H1 (cell line): ENCODE results near the gene PRKAA1. TPM values are rescaled to one million over a fixed set of nuclear protein-coding genes. Genes with fewer than 3 reads are reported as not detected.

Experiments
- CTCF ChIA-PET: fragments of 300-600 bp; sonication (Branson Sonifier 250); formaldehyde crosslinking; loops from one replicate; lab custom pipeline; 2021; ENCODE audit not compliant: partially characterized antibody; lab: Charles Lee
- POLR2A ChIA-PET: fragments of 300-600 bp; sonication (Branson Sonifier 250); formaldehyde crosslinking; loops from one replicate; lab custom pipeline; 2021; ENCODE audit warnings: inconsistent platforms; ENCODE audit not compliant: partially characterized antibody; lab: Charles Lee
- DNase-seq, 2 experiments: peaks; one replicate each; pipeline versions ENCODE4 v3.0.0 to v3.0.0-alpha.2; 2010 to 2022; ENCODE audit warnings: low spot score in 2 of 2, low read depth in 1 of 2, mixed read lengths in 1 of 2
- FAIRE-seq: peaks from 2 replicates; lab custom pipeline; 2011; peaks lifted over from hg19 to GRCh38; lab: Jason Lieb, UNC
- H2AFZ ChIP-seq: 2 replicates; pipeline ENCODE4 v1.8.1; 2012; ENCODE audit warnings: low read length, inconsistent platforms
- H2AK5ac ChIP-seq: 2 replicates; pipeline ENCODE4 v1.6.1; 2013; ENCODE audit warnings: low read depth, low read length
- H2BK120ac ChIP-seq: replicated peaks from 2 replicates; pipeline ENCODE3; 2013; ENCODE audit warnings: low read depth, low read length, inconsistent platforms
- H2BK12ac ChIP-seq: 2 replicates; pipeline ENCODE4 v1.6.1; 2013; ENCODE audit warnings: low read depth, low read length
- H2BK15ac ChIP-seq: 2 replicates; pipeline ENCODE4 v1.6.1; 2013; ENCODE audit warnings: low read length
- H2BK20ac ChIP-seq: 2 replicates; pipeline ENCODE4 v1.6.1; 2013; ENCODE audit warnings: low read length
- H2BK5ac ChIP-seq: 2 replicates; pipeline ENCODE4 v1.6.1; 2013; ENCODE audit warnings: low read depth, low read length
- H3K14ac ChIP-seq: 2 replicates; pipeline ENCODE4 v1.6.1; 2013; ENCODE audit warnings: inconsistent platforms; ENCODE audit not compliant: insufficient read length
- H3K18ac ChIP-seq: 2 replicates; pipeline ENCODE4 v1.6.1; 2013; ENCODE audit warnings: low read length; ENCODE audit errors: extremely low read depth
- H3K23ac ChIP-seq: 2 replicates; pipeline ENCODE4 v1.6.1; 2013; ENCODE audit warnings: inconsistent platforms; ENCODE audit not compliant: insufficient read length
- H3K23me2 ChIP-seq: 2 replicates; pipeline ENCODE4 v1.6.1; 2013; ENCODE audit warnings: low read depth, low read length
- H3K27ac ChIP-seq: 2 replicates; pipeline ENCODE4 v1.6.1; 2011; ENCODE audit warnings: low read depth, low read length, inconsistent platforms
- H3K27me3 ChIP-seq, 4 experiments: replicated peaks in 1 of 4; 1 replicate in 1 of 4; 2 replicates in 3 of 4; pipeline versions ENCODE4 v1.6.1 to v1.8.1; 2011 to 2013; ENCODE audit warnings: low read length in 3 of 4, mild to moderate bottlenecking in 3 of 4, inconsistent platforms in 2 of 4, mixed read lengths in 2 of 4, moderate library complexity in 1 of 4; ENCODE audit not compliant: control insufficient read depth in 3 of 4, insufficient read depth in 3 of 4; ENCODE audit errors: extremely low read depth in 1 of 4
- H3K36me3 ChIP-seq, 4 experiments: 2 replicates each; pipeline versions ENCODE4 v1.6.1 to v1.8.1; 2011 to 2013; ENCODE audit warnings: mild to moderate bottlenecking in 4 of 4, low read length in 3 of 4, moderate library complexity in 2 of 4, control low read depth in 1 of 4, inconsistent platforms in 1 of 4; ENCODE audit not compliant: insufficient read depth in 4 of 4, control insufficient read depth in 2 of 4
- H3K4ac ChIP-seq: replicated peaks from 2 replicates; pipeline ENCODE3; 2013; ENCODE audit warnings: low read length, low read depth, mixed read lengths, inconsistent platforms; ENCODE audit not compliant: insufficient read length
- H3K4me1 ChIP-seq, 4 experiments: replicated peaks in 1 of 4; 1 replicate in 1 of 4; 2 replicates in 3 of 4; pipeline versions ENCODE4 v1.6.1 to v1.8.1; 2011 to 2013; ENCODE audit warnings: low read length in 3 of 4, inconsistent platforms in 2 of 4, mixed read lengths in 1 of 4; ENCODE audit not compliant: insufficient read depth in 4 of 4, control insufficient read depth in 3 of 4
- H3K4me2 ChIP-seq, 2 experiments: 2 replicates each; pipeline versions ENCODE4 v1.6.1 to v1.8.1; 2011 to 2013; ENCODE audit warnings: low read depth in 2 of 2, low read length in 2 of 2, control low read depth in 1 of 2, inconsistent platforms in 1 of 2, mild to moderate bottlenecking in 1 of 2; ENCODE audit not compliant: insufficient read depth in 1 of 2
- H3K4me3 ChIP-seq, 4 experiments: fragments of 200-600, 300-600 bp in 1 of 4; sonication (generic), shearing (Covaris generic), sonication (Bioruptor Twin) in 1 of 4; 2 replicates each; pipeline versions ENCODE4 v1.5.1 to v1.8.1; 2011 to 2016; ENCODE audit warnings: low read length in 4 of 4, low read depth in 3 of 4, control low read depth in 2 of 4, inconsistent platforms in 2 of 4, mild to moderate bottlenecking in 2 of 4, mixed read lengths in 1 of 4, moderate library complexity in 1 of 4; ENCODE audit not compliant: insufficient read depth in 2 of 4; ENCODE audit errors: extremely low read depth in 1 of 4
- H3K56ac ChIP-seq: replicated peaks from 2 replicates; pipeline ENCODE3; 2013; ENCODE audit warnings: low read depth, mild to moderate bottlenecking, mixed read lengths, low read length, inconsistent platforms; ENCODE audit not compliant: insufficient read length
- H3K79me1 ChIP-seq: 2 replicates; pipeline ENCODE4 v1.6.1; 2013; ENCODE audit warnings: low read depth, low read length, control low read depth
- H3K79me2 ChIP-seq, 2 experiments: 2 replicates each; pipeline versions ENCODE4 v1.6.1 to v1.8.1; 2012 to 2013; ENCODE audit warnings: low read length in 2 of 2, mild to moderate bottlenecking in 2 of 2, inconsistent platforms in 1 of 2; ENCODE audit not compliant: insufficient read depth in 2 of 2, control insufficient read depth in 1 of 2
- H3K9ac ChIP-seq, 4 experiments: replicated peaks in 1 of 4; 1 replicate in 1 of 4; 2 replicates in 3 of 4; pipeline versions ENCODE4 v1.6.1 to v1.8.1; 2011 to 2013; ENCODE audit warnings: low read depth in 3 of 4, low read length in 3 of 4, control low read depth in 2 of 4, mild to moderate bottlenecking in 2 of 4, moderate library complexity in 2 of 4, inconsistent platforms in 1 of 4; ENCODE audit errors: extremely low read depth in 1 of 4
- H3K9me3 ChIP-seq, 2 experiments: 2 replicates each; pipeline versions ENCODE4 v1.6.1 to v1.8.1; 2012 to 2013; ENCODE audit warnings: mild to moderate bottlenecking in 2 of 2, moderate library complexity in 2 of 2, control low read depth in 1 of 2, inconsistent platforms in 1 of 2, low read depth in 1 of 2, low read length in 1 of 2, mixed read lengths in 1 of 2; ENCODE audit not compliant: insufficient read depth in 2 of 2
- H4K20me1 ChIP-seq, 2 experiments: replicated peaks in 1 of 2; 2 replicates each; pipeline versions ENCODE3 to v1.8.1; 2011 to 2013; ENCODE audit warnings: inconsistent platforms in 2 of 2, low read length in 2 of 2, mild to moderate bottlenecking in 1 of 2; ENCODE audit not compliant: insufficient read depth in 2 of 2, control insufficient read depth in 1 of 2
- H4K5ac ChIP-seq: 2 replicates; pipeline ENCODE4 v1.6.1; 2013; ENCODE audit warnings: low read length, low read depth, mixed read lengths, inconsistent platforms; ENCODE audit not compliant: insufficient read length
- H4K8ac ChIP-seq: 2 replicates; pipeline ENCODE4 v1.8.0; 2013; ENCODE audit warnings: mild to moderate bottlenecking, moderate library complexity, low read length, inconsistent platforms; ENCODE audit not compliant: insufficient read depth; ENCODE audit errors: extremely low read depth
- H4K91ac ChIP-seq: replicated peaks from 2 replicates; pipeline ENCODE3; 2013; ENCODE audit warnings: low read length, mixed read lengths, inconsistent platforms; ENCODE audit not compliant: insufficient read length
- BACH1 ChIP-seq: IDR thresholded peaks from 2 replicates; pipeline ENCODE4 v1.6.1; 2012; ENCODE audit warnings: low read length, improper control_type of control experiment
- EP300 ChIP-seq, 2 experiments: IDR thresholded peaks; 1 replicate in 1 of 2; 2 replicates in 1 of 2; pipeline ENCODE4 v1.6.1; 2011 to 2012; ENCODE audit warnings: low read depth in 2 of 2, low read length in 2 of 2, mild to moderate bottlenecking in 2 of 2, borderline replicate concordance in 1 of 2, inconsistent platforms in 1 of 2, moderate library complexity in 1 of 2
- FOSL1 ChIP-seq: IDR thresholded peaks from 2 replicates; pipeline ENCODE4 v1.6.1; 2011; ENCODE audit warnings: mild to moderate bottlenecking, low read depth, low read length, moderate library complexity; ENCODE audit not compliant: insufficient read depth
- GTF2F1 ChIP-seq: IDR thresholded peaks from 2 replicates; pipeline ENCODE4 v1.6.1; 2012; ENCODE audit warnings: low read depth, low read length, improper control_type of control experiment, borderline replicate concordance
- KDM4A ChIP-seq: IDR thresholded peaks from one replicate; pipeline ENCODE4 v1.7.1; 2012; ENCODE audit warnings: low read depth, mild to moderate bottlenecking, moderate library complexity, low read length, inconsistent platforms; ENCODE audit not compliant: severe bottlenecking
- RAD21 ChIP-seq, 2 experiments: IDR thresholded peaks in 1 of 2; conservative IDR thresholded peaks in 1 of 2; 2 replicates each; pipeline ENCODE4 v1.6.1; 2011; ENCODE audit warnings: low read depth in 2 of 2, low read length in 2 of 2, improper control_type of control experiment in 1 of 2, inconsistent platforms in 1 of 2, mild to moderate bottlenecking in 1 of 2, moderate library complexity in 1 of 2
- RFX5 ChIP-seq: IDR thresholded peaks from 2 replicates; pipeline ENCODE4 v1.6.1; 2011; ENCODE audit warnings: low read depth, low read length, improper control_type of control experiment, borderline replicate concordance
- SIN3A ChIP-seq, 2 experiments: IDR thresholded peaks in 1 of 2; conservative IDR thresholded peaks in 1 of 2; 2 replicates each; pipeline ENCODE4 v1.6.1; 2011 to 2012; ENCODE audit warnings: low read length in 2 of 2, improper control_type of control experiment in 1 of 2, low read depth in 1 of 2, mild to moderate bottlenecking in 1 of 2
- TAF1 ChIP-seq: IDR thresholded peaks from 2 replicates; pipeline ENCODE4 v1.6.1; 2011; ENCODE audit warnings: mild to moderate bottlenecking, low read depth, low read length
- TEAD4 ChIP-seq: IDR thresholded peaks from 2 replicates; pipeline ENCODE4 v1.6.1; 2012; ENCODE audit warnings: low read depth, low read length, inconsistent platforms, mixed read lengths
- polyA plus RNA-seq, 7 experiments: library from polyadenylated mRNA; depleted of rRNA in 3 of 7; stranded (reverse) in 5 of 7; unstranded in 2 of 7; fragments of >200 nt in 5 of 7; fragments of 200-250 nt in 2 of 7; gene quantifications; 1 replicate in 5 of 7; 2 replicates in 1 of 7; 4 replicates in 1 of 7; pipeline versions ENCODE4 v1.2.1 to v1.2.3, GENCODE V29; 2011 to 2013; ENCODE audit warnings: missing spikeins in 2 of 7, mixed read lengths in 2 of 7
- total RNA-seq: library from RNA; stranded (reverse); fragmentation: NEBNext Ultra II Directional; extraction: Animal tissue kit (Norgen Biotek cat#: 25700); gene quantifications from 2 replicates; pipeline ENCODE4 v1.2.1, GENCODE V29; 2021
- TF ChIP-seq, protein P1 (sequence below): IDR thresholded peaks from 2 replicates; pipeline ENCODE4 v1.6.1; 2011; ENCODE audit warnings: low read depth, mild to moderate bottlenecking, low read length; ENCODE audit not compliant: insufficient read depth
- TF ChIP-seq, protein P2 (sequence below): IDR thresholded peaks from 2 replicates; pipeline ENCODE4 v1.6.1; 2012; ENCODE audit warnings: inconsistent platforms
- TF ChIP-seq, protein P3 (sequence below): IDR thresholded peaks from 2 replicates; pipeline ENCODE4 v1.6.1; 2012; ENCODE audit warnings: inconsistent platforms

The PRKAA1 gene
- total and polyA plus RNA-seq, 2 of the 8 experiments (the other 6 are each of a cell fraction or from before 2014, with no cell fraction given), result 10.4 to 33.1 TPM

DNA sequence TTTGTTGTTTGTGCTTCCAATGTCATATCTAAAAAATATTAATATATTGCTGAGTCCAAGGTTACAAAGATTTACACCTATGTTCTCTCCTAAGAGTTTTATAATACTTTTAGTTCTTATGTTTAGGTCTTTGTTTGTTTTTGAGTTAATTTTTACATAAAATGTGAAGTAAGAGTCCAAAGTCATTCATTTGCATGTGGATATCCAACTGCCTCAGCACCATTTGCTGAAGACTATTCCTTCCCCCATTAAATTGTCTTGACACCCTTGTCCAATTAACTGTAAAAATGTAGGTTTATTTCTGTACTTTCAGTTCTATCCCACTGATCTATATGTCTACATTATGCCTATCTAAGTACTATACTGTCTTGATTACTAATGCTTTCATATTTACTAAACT lies 78.1 kb downstream of the PRKAA1 start:
- Histone ChIP-seq H3K79me1 (no peaks in the 10 kb centered on the region), H2BK120ac (no peak overlapping the region), H3K27me3 (no peaks in the 10 kb centered on the region), H3K14ac (no peak overlapping the region), H2BK12ac (no peak overlapping the region), H3K4me3 (no peak overlapping the region), H3K36me3 (peaks cover 0 to 11% (median 0%) of the 10 kb centered on the region in 4 experiments; a peak in 4 of 8 replicates), H2BK5ac (no peak overlapping the region), H3K23me2 (no peaks in the 10 kb centered on the region), H2AK5ac (no peak overlapping the region), H3K79me2 (no peaks in the 10 kb centered on the region), H3K4me1 (no peaks in the 10 kb centered on the region), H3K18ac (no peak overlapping the region), H3K23ac (no peak overlapping the region), H3K56ac (no peak overlapping the region), H4K5ac (no peak overlapping the region), H4K20me1 (no peaks in the 10 kb centered on the region), H3K9me3 (peaks cover 4 to 21% of the 10 kb centered on the region in 2 experiments; a peak in 3 of 4 replicates), H4K91ac (no peak overlapping the region), H3K4ac (no peak overlapping the region), H2AFZ (no peak overlapping the region), H3K4me2 (no peak overlapping the region), H2BK15ac (no peak overlapping the region), H2BK20ac (no peak overlapping the region), H3K27ac (no peak overlapping the region), H3K9ac (no peak overlapping the region), H4K8ac (no peak overlapping the region)
- FAIRE-seq (no peak), DNase-seq (no peak)
- POLR2A ChIA-PET, result no interaction called here
- CTCF ChIA-PET, result no interaction called here
- no peak for TF ChIP-seq TAF1
- TF ChIP-seq FOSL1, result no peak
- TF ChIP-seq GTF2F1, result no peak
- TF ChIP-seq RAD21 (IDR thresholded peaks at IDR 0.05 in 1 of 2, conservative IDR thresholded peaks at IDR 0.05 in 1 of 2; ENCODE audit: low read depth in 2 of 2, low read length in 2 of 2), result no peak
- TF ChIP-seq TEAD4, result no peak
- no peak for TF ChIP-seq EP300 (IDR thresholded peaks at IDR 0.05; ENCODE audit: borderline replicate concordance in 1 of 2, low read depth in 2 of 2, low read length in 2 of 2)
- TF ChIP-seq, protein P1, sequence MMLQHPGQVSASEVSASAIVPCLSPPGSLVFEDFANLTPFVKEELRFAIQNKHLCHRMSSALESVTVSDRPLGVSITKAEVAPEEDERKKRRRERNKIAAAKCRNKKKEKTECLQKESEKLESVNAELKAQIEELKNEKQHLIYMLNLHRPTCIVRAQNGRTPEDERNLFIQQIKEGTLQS, result no peak
- no peak for TF ChIP-seq SIN3A (conservative IDR thresholded peaks at IDR 0.05 in 1 of 2, IDR thresholded peaks at IDR 0.05 in 1 of 2; ENCODE audit: low read depth in 1 of 2, low read length in 2 of 2)
- TF ChIP-seq, protein P2, sequence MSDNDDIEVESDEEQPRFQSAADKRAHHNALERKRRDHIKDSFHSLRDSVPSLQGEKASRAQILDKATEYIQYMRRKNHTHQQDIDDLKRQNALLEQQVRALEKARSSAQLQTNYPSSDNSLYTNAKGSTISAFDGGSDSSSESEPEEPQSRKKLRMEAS, result no peak
- no peak for TF ChIP-seq KDM4A
- TF ChIP-seq BACH1, result no peak
- TF ChIP-seq RFX5, result no peak
- TF ChIP-seq, protein P3, sequence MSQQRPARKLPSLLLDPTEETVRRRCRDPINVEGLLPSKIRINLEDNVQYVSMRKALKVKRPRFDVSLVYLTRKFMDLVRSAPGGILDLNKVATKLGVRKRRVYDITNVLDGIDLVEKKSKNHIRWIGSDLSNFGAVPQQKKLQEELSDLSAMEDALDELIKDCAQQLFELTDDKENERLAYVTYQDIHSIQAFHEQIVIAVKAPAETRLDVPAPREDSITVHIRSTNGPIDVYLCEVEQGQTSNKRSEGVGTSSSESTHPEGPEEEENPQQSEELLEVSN, result no peak
